Peyer's patch (tissue), 4 donors: ENCODE measurements around the gene CD72. TPM values are rescaled to one million over a fixed set of nuclear protein-coding genes. Genes with fewer than 3 reads are reported as not detected.
"Not testable (repeated sequence)": the region's sequence is repeated elsewhere in the genome, so short reads cannot be mapped to it uniquely, and the experiment has no call there.

Experiments used
- DNase-seq, 3 donors: peaks; one replicate each; pipeline ENCODE4 v3.0.0-alpha.2; 2017 to 2019
- H3K27ac ChIP-seq, 4 donors: fragments of 200-600 bp; sonication (generic); one replicate each; pipeline ENCODE4 v1.5.1; 2016 to 2019
- H3K27me3 ChIP-seq, 2 donors: fragments of 200-600 bp; sonication (generic); one replicate each; pipeline ENCODE4 v1.5.1; 2019
- H3K36me3 ChIP-seq, 3 donors: fragments of 200-600 bp; sonication (generic); one replicate each; pipeline ENCODE4 v1.5.1; 2016 to 2019
- H3K4me1 ChIP-seq, 4 donors: fragments of 200-600 bp; sonication (generic); one replicate each; pipeline ENCODE4 v1.5.1; 2016 to 2019
- H3K4me3 ChIP-seq, 4 donors: fragments of 200-600 bp; sonication (generic); 1 replicate in 3 of 4; 2 replicates in 1 of 4; pipeline ENCODE4 v1.5.1; 2016 to 2019; ENCODE audit warnings: mild to moderate bottlenecking in 1 of 4
- H3K9me3 ChIP-seq, 4 donors: fragments of 200-600 bp; sonication (generic); one replicate each; pipeline ENCODE4 v1.5.1; 2016 to 2019; ENCODE audit warnings: mild to moderate bottlenecking in 1 of 4
- CTCF ChIP-seq, 6 experiments: fragments of 450-650 bp in 4 of 6; fragments of 200-600 bp in 2 of 6; sonication (generic) in 1 of 6; IDR thresholded peaks; one replicate each; pipeline ENCODE4 v1.5.1; 2017 to 2019; ENCODE audit warnings: antibody characterized with exemption in 6 of 6, mild to moderate bottlenecking in 3 of 6, moderate library complexity in 1 of 6
- POLR2A ChIP-seq, 2 donors: fragments of 450-650 bp; IDR thresholded peaks; one replicate each; pipeline ENCODE4 v1.5.1; 2017; ENCODE audit warnings: antibody characterized with exemption in 2 of 2, mild to moderate bottlenecking in 2 of 2, moderate library complexity in 2 of 2
- total RNA-seq, 4 donors: library from RNA; depleted of rRNA; stranded (reverse); fragments of >200 nt; gene quantifications; one replicate each; pipeline ENCODE4 v1.1.0, GENCODE V29; 2016

The CD72 gene
- total RNA-seq, 4 donors from 2014 or later: 2.3 to 62.7 (median 4.4) TPM

DNA sequence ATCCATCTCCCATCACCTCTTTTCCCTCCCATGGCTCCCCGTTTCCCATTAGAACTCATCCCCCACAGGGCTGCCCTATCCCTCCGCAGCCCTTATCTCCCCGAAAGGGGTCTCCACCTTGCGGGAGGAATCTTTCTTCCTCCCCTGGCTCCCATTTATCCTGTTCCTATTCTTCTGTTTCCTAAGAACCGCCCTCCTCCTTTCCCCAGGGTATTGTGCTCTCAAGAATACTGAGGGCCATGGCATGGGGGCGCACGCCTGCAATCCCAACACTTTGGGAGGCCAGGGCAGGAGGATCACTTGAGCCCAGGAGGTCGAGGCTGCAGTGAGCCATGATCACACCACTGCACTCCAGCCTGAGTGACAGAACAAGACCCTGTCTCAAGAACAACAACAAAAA, 665 bp downstream of the CD72 start:
- H3K4me3 ChIP-seq: peak overlapping the region; percentile 38 to 66 (median 55)
- no peaks in the 10 kb centered on the region for H3K27me3 ChIP-seq
- peaks cover 0 to 21% (median 11%) of the 10 kb centered on the region in 4 donors for H3K4me1 ChIP-seq
- H3K9me3 ChIP-seq: no peaks in the 10 kb centered on the region
- peak overlapping the region; percentile 2 to 87 (median 67) for H3K27ac ChIP-seq
- no peaks in the 10 kb centered on the region for H3K36me3 ChIP-seq
- peak in 2 of 3 donors; percentile 16 to 41 for DNase-seq
- no peak for TF ChIP-seq POLR2A (IDR thresholded peaks at IDR 0.05)
- TF ChIP-seq CTCF (IDR thresholded peaks at IDR 0.05): no peak

DNA sequence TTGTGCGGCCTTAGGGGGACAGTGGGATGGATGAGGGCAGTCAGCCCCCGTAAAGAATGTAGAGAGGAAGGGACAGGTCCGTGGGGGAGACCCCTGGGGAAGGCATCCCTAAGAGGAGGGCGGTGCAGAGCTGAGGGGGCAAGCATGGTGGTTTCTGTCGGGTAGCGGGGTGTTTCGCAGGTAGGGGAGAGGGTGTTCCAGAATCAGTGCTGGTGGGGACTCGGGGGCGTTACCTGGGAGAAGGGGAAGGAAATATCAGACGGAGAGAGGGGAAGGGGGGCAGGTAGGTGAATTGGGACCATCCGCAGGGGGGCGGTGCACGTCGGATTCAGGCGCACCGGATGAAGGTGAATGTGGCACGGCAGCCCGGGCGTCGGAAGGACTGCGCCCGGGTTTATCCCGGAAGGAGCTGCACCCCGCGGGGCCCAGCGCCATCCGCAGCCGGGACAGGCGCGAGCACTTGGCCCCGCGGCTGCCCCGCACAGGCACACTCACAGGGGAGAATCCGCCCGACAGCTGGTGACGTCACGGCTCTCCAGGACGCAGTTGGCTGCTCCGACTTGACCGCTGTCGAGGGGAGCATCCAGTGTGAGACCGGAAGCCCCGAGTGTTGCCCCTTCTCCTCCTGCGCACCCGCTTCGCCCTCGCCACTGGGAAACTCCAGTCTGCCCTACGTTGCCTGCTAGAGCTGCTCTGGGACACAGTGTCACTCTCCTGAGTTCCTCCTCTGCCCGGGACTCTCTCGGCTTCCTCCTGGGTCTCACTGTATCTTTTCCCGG, 1.3 kb downstream of the CD72 start:
- peak overlapping the region; percentile 38 to 66 (median 55) for H3K4me3 ChIP-seq
- peak; percentile 74 to 91 (median 85) for DNase-seq
- no peaks in the 10 kb centered on the region for H3K36me3 ChIP-seq
- H3K4me1 ChIP-seq: peaks cover 0 to 21% (median 11%) of the 10 kb centered on the region in 4 donors
- peak overlapping the region; percentile 2 to 87 (median 66) for H3K27ac ChIP-seq
- no peaks in the 10 kb centered on the region for H3K27me3 ChIP-seq
- TF ChIP-seq POLR2A (IDR thresholded peaks at IDR 0.05): peak in 1 of 2 donors; percentile 27
- peak in 3 of 6 experiments; percentile 10 to 39 (median 22) for TF ChIP-seq CTCF (IDR thresholded peaks at IDR 0.05)
- H3K9me3 ChIP-seq: no peaks in the 10 kb centered on the region

DNA sequence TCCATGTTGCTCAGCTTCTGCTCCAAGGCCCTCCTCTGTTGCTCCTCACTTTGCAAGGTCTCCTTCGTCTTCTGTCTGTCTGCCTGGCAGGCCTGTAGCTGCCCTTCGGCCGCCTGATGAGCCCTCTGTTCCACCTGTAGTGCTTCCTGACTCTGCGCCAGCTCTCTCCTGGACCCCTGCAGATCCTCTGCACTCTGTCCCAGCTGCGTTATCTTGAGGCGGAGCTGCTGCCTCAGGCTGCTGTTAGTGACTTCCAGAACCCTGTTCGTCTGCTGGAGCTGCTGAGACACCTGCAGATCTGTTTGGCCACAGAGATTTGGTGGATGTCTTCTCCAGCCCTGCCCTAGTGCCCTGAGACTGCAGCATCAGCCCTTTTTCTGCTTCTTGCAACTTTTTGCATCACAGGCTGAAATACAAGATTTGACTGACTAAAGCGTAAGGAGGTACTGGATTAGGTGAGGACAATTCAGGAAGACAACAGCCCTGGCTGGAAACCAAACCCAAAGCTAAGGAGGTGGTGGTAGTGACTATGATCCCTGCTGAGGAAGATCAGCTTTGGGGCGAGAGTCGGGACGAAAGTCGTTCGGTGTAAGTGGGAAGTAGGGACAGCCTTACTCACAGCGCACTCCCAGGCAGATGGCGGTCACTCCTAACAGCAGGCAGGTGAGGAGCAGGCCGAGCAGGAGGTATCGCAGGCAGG, 2.1 kb downstream of the CD72 start:
- Histone ChIP-seq H3K9me3 (no peaks in the 10 kb centered on the region), H3K4me1 (peaks cover 0 to 21% (median 11%) of the 10 kb centered on the region in 4 donors), H3K4me3 (peak overlapping the region in 1 of 4 donors; percentile 59), H3K36me3 (no peaks in the 10 kb centered on the region), H3K27ac (peak overlapping the region in 3 of 4 donors; percentile 62 to 87 (median 69)), H3K27me3 (no peaks in the 10 kb centered on the region)
- DNase-seq: peak in 1 of 3 donors; percentile 43
- TF ChIP-seq CTCF (IDR thresholded peaks at IDR 0.05) (no peak), POLR2A (IDR thresholded peaks at IDR 0.05) (no peak)

GRCh38 chr9:35612843-35613242, 5.4 kb downstream of the CD72 start:
- no peak for TF ChIP-seq POLR2A (IDR thresholded peaks at IDR 0.05)
- TF ChIP-seq CTCF (IDR thresholded peaks at IDR 0.05): no peak
- no peaks in the 10 kb centered on the region for H3K9me3 ChIP-seq
- no peak overlapping the region for H3K27ac ChIP-seq
- peaks cover 0 to 6% (median 5%) of the 10 kb centered on the region in 4 donors for H3K4me1 ChIP-seq
- no peak for DNase-seq
- no peaks in the 10 kb centered on the region for H3K27me3 ChIP-seq
- H3K4me3 ChIP-seq: no peak overlapping the region
- peaks cover 0 to 26% (median 0%) of the 10 kb centered on the region in 3 donors for H3K36me3 ChIP-seq

- H3K9me3 ChIP-seq, H3K4me1 ChIP-seq, H3K27me3 ChIP-seq, H3K4me3 ChIP-seq, H3K27ac ChIP-seq, DNase-seq: not testable (repeated sequence)
- peaks cover 0 to 34% (median 0%) of the 10 kb centered on the region in 3 donors for H3K36me3 ChIP-seq
Observed at GRCh38 chr9:35612066-35612465, 6.1 kb downstream of the CD72 start.
